Erythroblast (primary cell): ENCODE data around the gene THAP11.
A peak's percentile ranks its signal among the peaks of the same experiment; 100 is the strongest.

Experiments used
- DNase-seq, 2 experiments: peaks; one replicate each; lab custom pipeline; 2025; lab: John Stamatoyannopoulos, UW
- GATA1 ChIP-seq: IDR thresholded peaks from 2 replicates; pipeline ENCODE4 v1.6.1; 2011; ENCODE audit warnings: low read depth, mild to moderate bottlenecking, control low read depth, low read length, moderate library complexity
- POLR2A ChIP-seq: IDR thresholded peaks from 2 replicates; pipeline ENCODE4 v1.6.1; 2011; ENCODE audit warnings: mild to moderate bottlenecking, low read length

Gene THAP11

GRCh38 chr16:67892899-67893742, 51.0 kb downstream of the THAP11 start, which contains the start of gene PSKH1:
PSKH1 (plus strand) TSS chr16:67893254; CDS start chr16:67908750, 15,496 bp downstream.
- TF ChIP-seq POLR2A (peak; percentile 72), GATA1 (no peak)
- DNase-seq = peak; percentile 97 to 99
